Astrocyte of the spinal cord (primary cell): ENCODE measurements around the gene KCNG3.

Experiments
- DNase-seq: peaks from one replicate; pipeline ENCODE4 v3.0.0; 2011; ENCODE audit warnings: low read depth, low spot score
- H3K4me3 ChIP-seq: 2 replicates; pipeline ENCODE4 v1.5.1; 2011; ENCODE audit warnings: low read depth, mild to moderate bottlenecking, low read length, moderate library complexity
- CTCF ChIP-seq: IDR thresholded peaks from 2 replicates; pipeline ENCODE4 v1.5.1; 2012; ENCODE audit warnings: low read depth, mild to moderate bottlenecking, low read length, inconsistent platforms
- in situ Hi-C: cut with HindIII; loops from 2 replicates; pipeline ENCODE4 v1.10.0; 2017; ENCODE audit warnings: low sequenced_read_pairs

The KCNG3 gene

GRCh38 chr2:42438685-42439084 is 55.1 kb downstream of the KCNG3 start:
- no peak for TF ChIP-seq CTCF
- in situ Hi-C loops = no loop called here
- H3K4me3 ChIP-seq = no peak overlapping the region
- DNase-seq = no peak

- in situ Hi-C loops = no loop called here
- TF ChIP-seq CTCF = no peak
- H3K4me3 ChIP-seq = no peak overlapping the region
- DNase-seq = no peak
Observed at GRCh38 chr2:42436370-42436769, 57.4 kb downstream of the KCNG3 start.

GRCh38 chr2:42435628-42436027 is 58.2 kb downstream of the KCNG3 start:
- DNase-seq = no peak
- TF ChIP-seq CTCF = no peak
- no peak overlapping the region for H3K4me3 ChIP-seq
- in situ Hi-C loops = no loop called here

- TF ChIP-seq CTCF = no peak
Observed at GRCh38 chr2:42430188-42430587, 63.6 kb downstream of the KCNG3 start.

GRCh38 chr2:42429352-42429751 is 64.4 kb downstream of the KCNG3 start:
- no peak for TF ChIP-seq CTCF
- in situ Hi-C loops = no loop called here
- H3K4me3 ChIP-seq = no peak overlapping the region
- no peak for DNase-seq

More at GRCh38 chr2:42430188-42430587, 63.6 kb downstream of the KCNG3 start:
- in situ Hi-C loops = no loop called here
- no peak overlapping the region for H3K4me3 ChIP-seq
- no peak for DNase-seq

GRCh38 chr2:42425697-42426096 is 68.1 kb downstream of the KCNG3 start:
- in situ Hi-C loops = no loop called here
- no peak for TF ChIP-seq CTCF
- no peak for DNase-seq
- no peak overlapping the region for H3K4me3 ChIP-seq

GRCh38 chr2:42424033-42424432 is 69.7 kb downstream of the KCNG3 start:
- in situ Hi-C loops = no loop called here
- H3K4me3 ChIP-seq = no peak overlapping the region
- DNase-seq = peak; percentile 29
- no peak for TF ChIP-seq CTCF
